Measurements from ENCODE around the gene ATP9A.

The ATP9A gene

GRCh38 chr20:51622004-51622874 is 146.0 kb downstream of the ATP9A start:
- no peak for DNase-seq (ENCODE audit: insufficient read length, low spot score)
- FAIRE-seq, result no peak
- no peak for TF ChIP-seq POU2F2 (IDR thresholded peaks at IDR 0.05; ENCODE audit: low read depth, low read length)
- TF ChIP-seq POLR2A (IDR thresholded peaks at IDR 0.05; ENCODE audit: low read depth, low read length), result no peak
- no peak for TF ChIP-seq SPI1 (IDR thresholded peaks at IDR 0.05; ENCODE audit: low read depth, low read length)
- no peak for TF ChIP-seq PAX5 (IDR thresholded peaks at IDR 0.05; ENCODE audit: insufficient read depth, low read length, severe bottlenecking)
- TF ChIP-seq TAF1 (IDR thresholded peaks at IDR 0.05; ENCODE audit: low read depth, low read length), result no peak
- TF ChIP-seq POLR2AphosphoS5 (IDR thresholded peaks at IDR 0.05; ENCODE audit: low read depth, low read length), result no peak

GRCh38 chr20:51620432-51620831 is 147.8 kb downstream of the ATP9A start:
- TF ChIP-seq POU2F2 (IDR thresholded peaks at IDR 0.05; ENCODE audit: low read depth, low read length) (no peak), POLR2AphosphoS5 (IDR thresholded peaks at IDR 0.05; ENCODE audit: low read depth, low read length) (no peak), POLR2A (IDR thresholded peaks at IDR 0.05; ENCODE audit: low read depth, low read length) (no peak), SPI1 (IDR thresholded peaks at IDR 0.05; ENCODE audit: low read depth, low read length) (no peak), TAF1 (IDR thresholded peaks at IDR 0.05; ENCODE audit: low read depth, low read length) (no peak), PAX5 (IDR thresholded peaks at IDR 0.05; ENCODE audit: insufficient read depth, low read length, severe bottlenecking) (no peak)
- FAIRE-seq, result no peak
- DNase-seq (ENCODE audit: insufficient read length, low spot score), result no peak

GRCh38 chr20:51616060-51616459 is 152.1 kb downstream of the ATP9A start:
- TF ChIP-seq SPI1 (IDR thresholded peaks at IDR 0.05; ENCODE audit: low read depth, low read length), result no peak
- DNase-seq (ENCODE audit: insufficient read length, low spot score) (no peak), FAIRE-seq (no peak)

GRCh38 chr20:51614687-51615086 is 153.5 kb downstream of the ATP9A start:
- FAIRE-seq, result no peak
- TF ChIP-seq TAF1 (IDR thresholded peaks at IDR 0.05; ENCODE audit: low read depth, low read length) (no peak), POLR2AphosphoS5 (IDR thresholded peaks at IDR 0.05; ENCODE audit: low read depth, low read length) (no peak), SPI1 (IDR thresholded peaks at IDR 0.05; ENCODE audit: low read depth, low read length) (no peak), PAX5 (IDR thresholded peaks at IDR 0.05; ENCODE audit: insufficient read depth, low read length, severe bottlenecking) (no peak), POU2F2 (IDR thresholded peaks at IDR 0.05; ENCODE audit: low read depth, low read length) (no peak), POLR2A (IDR thresholded peaks at IDR 0.05; ENCODE audit: low read depth, low read length) (no peak)
- no peak for DNase-seq (ENCODE audit: insufficient read length, low spot score)

- DNase-seq (ENCODE audit: insufficient read length, low spot score) (no peak), FAIRE-seq (no peak)
- TF ChIP-seq POLR2A (IDR thresholded peaks at IDR 0.05; ENCODE audit: low read depth, low read length), result no peak
- TF ChIP-seq POLR2AphosphoS5 (IDR thresholded peaks at IDR 0.05; ENCODE audit: low read depth, low read length), result no peak
Observed at GRCh38 chr20:51613580-51613979, 154.6 kb downstream of the ATP9A start.

- DNase-seq (ENCODE audit: insufficient read length, low spot score), result no peak
- TF ChIP-seq PAX5 (IDR thresholded peaks at IDR 0.05; ENCODE audit: insufficient read depth, low read length, severe bottlenecking) (no peak), POU2F2 (IDR thresholded peaks at IDR 0.05; ENCODE audit: low read depth, low read length) (no peak), POLR2A (IDR thresholded peaks at IDR 0.05; ENCODE audit: low read depth, low read length) (no peak), SPI1 (IDR thresholded peaks at IDR 0.05; ENCODE audit: low read depth, low read length) (no peak), TAF1 (IDR thresholded peaks at IDR 0.05; ENCODE audit: low read depth, low read length) (no peak), POLR2AphosphoS5 (IDR thresholded peaks at IDR 0.05; ENCODE audit: low read depth, low read length) (no peak)
- no peak for FAIRE-seq
Observed at GRCh38 chr20:51612896-51613295, 155.3 kb downstream of the ATP9A start.

GRCh38 chr20:51611625-51611890 is 156.6 kb downstream of the ATP9A start:
- DNase-seq (ENCODE audit: insufficient read length, low spot score), result no peak
- no peak for TF ChIP-seq TAF1 (IDR thresholded peaks at IDR 0.05; ENCODE audit: low read depth, low read length)
- TF ChIP-seq POLR2AphosphoS5 (IDR thresholded peaks at IDR 0.05; ENCODE audit: low read depth, low read length), result no peak
- TF ChIP-seq POU2F2 (IDR thresholded peaks at IDR 0.05; ENCODE audit: low read depth, low read length), result no peak
- no peak for TF ChIP-seq PAX5 (IDR thresholded peaks at IDR 0.05; ENCODE audit: insufficient read depth, low read length, severe bottlenecking)
- no peak for TF ChIP-seq POLR2A (IDR thresholded peaks at IDR 0.05; ENCODE audit: low read depth, low read length)
- no peak for TF ChIP-seq SPI1 (IDR thresholded peaks at IDR 0.05; ENCODE audit: low read depth, low read length)
- no peak for FAIRE-seq

- FAIRE-seq (no peak), DNase-seq (ENCODE audit: insufficient read length, low spot score) (no peak)
- TF ChIP-seq POU2F2 (IDR thresholded peaks at IDR 0.05; ENCODE audit: low read depth, low read length), result no peak
- no peak for TF ChIP-seq POLR2A (IDR thresholded peaks at IDR 0.05; ENCODE audit: low read depth, low read length)
- TF ChIP-seq POLR2AphosphoS5 (IDR thresholded peaks at IDR 0.05; ENCODE audit: low read depth, low read length), result no peak
- no peak for TF ChIP-seq SPI1 (IDR thresholded peaks at IDR 0.05; ENCODE audit: low read depth, low read length)
- no peak for TF ChIP-seq TAF1 (IDR thresholded peaks at IDR 0.05; ENCODE audit: low read depth, low read length)
- TF ChIP-seq PAX5 (IDR thresholded peaks at IDR 0.05; ENCODE audit: insufficient read depth, low read length, severe bottlenecking), result no peak
Observed at GRCh38 chr20:51610761-51611624, 157.2 kb downstream of the ATP9A start.

GRCh38 chr20:51610111-51610510 is 158.1 kb downstream of the ATP9A start:
- no peak for DNase-seq (ENCODE audit: insufficient read length, low spot score)
- no peak for FAIRE-seq
- TF ChIP-seq PAX5 (IDR thresholded peaks at IDR 0.05; ENCODE audit: insufficient read depth, low read length, severe bottlenecking) (no peak), SPI1 (IDR thresholded peaks at IDR 0.05; ENCODE audit: low read depth, low read length) (no peak), POLR2A (IDR thresholded peaks at IDR 0.05; ENCODE audit: low read depth, low read length) (no peak), TAF1 (IDR thresholded peaks at IDR 0.05; ENCODE audit: low read depth, low read length) (no peak), POLR2AphosphoS5 (IDR thresholded peaks at IDR 0.05; ENCODE audit: low read depth, low read length) (no peak), POU2F2 (IDR thresholded peaks at IDR 0.05; ENCODE audit: low read depth, low read length) (no peak)
